ENCODE measurements around the gene CACNA1I. TPM values are rescaled to one million over a fixed set of nuclear protein-coding genes. Genes with fewer than 3 reads are reported as not detected.

Gene CACNA1I
- total and polyA plus RNA-seq, 12 donors, result under 0.01 to 0.06 (median 0.05) TPM; not detected in 6

- intact Hi-C loops (cut with DNase I), result no loop called here
- no peak for ATAC-seq
- DNase-seq, result no peak
- no peak overlapping the region for H3K27ac ChIP-seq
- H3K36me3 ChIP-seq, result no peaks in the 10 kb centered on the region
- no peak for TF ChIP-seq CTCF (IDR thresholded peaks at IDR 0.05)
- 88 to 90% methylated on average over 8 of the region's 8 CpGs for WGBS, 2 donors
- no peak overlapping the region for H3K4me3 ChIP-seq
- no peaks in the 10 kb centered on the region for H3K4me1 ChIP-seq
- no peaks in the 10 kb centered on the region for H3K9me3 ChIP-seq
- H3K27me3 ChIP-seq, result peaks cover 0 to 51% (median 24%) of the 10 kb centered on the region in 7 donors
Observed at GRCh38 chr22:39581303-39581702, 10.8 kb downstream of the CACNA1I start.

- Histone ChIP-seq H3K4me1 (no peaks in the 10 kb centered on the region), H3K27ac (no peak overlapping the region), H3K36me3 (no peaks in the 10 kb centered on the region), H3K4me3 (no peak overlapping the region), H3K9me3 (no peaks in the 10 kb centered on the region), H3K27me3 (peaks cover 0 to 34% (median 13%) of the 10 kb centered on the region in 7 donors)
- ATAC-seq (no peak), DNase-seq (no peak)
- intact Hi-C loops (cut with DNase I), result no loop called here
- no peak for TF ChIP-seq CTCF (IDR thresholded peaks at IDR 0.05)
- WGBS, 2 donors, result 51 to 65% methylated on average over 3 of the region's 3 CpGs
Observed at GRCh38 chr22:39583066-39583667, 12.6 kb downstream of the CACNA1I start.

GRCh38 chr22:39589875-39590274 lies 19.3 kb downstream of the CACNA1I start:
- WGBS, 2 donors, result 74 to 76% methylated on average over 11 of the region's 11 CpGs
- Histone ChIP-seq H3K4me1 (peaks cover 0 to 10% (median 0%) of the 10 kb centered on the region in 9 donors), H3K36me3 (no peaks in the 10 kb centered on the region), H3K9me3 (no peaks in the 10 kb centered on the region), H3K27ac (no peak overlapping the region), H3K4me3 (no peak overlapping the region), H3K27me3 (peaks cover 0 to 48% (median 19%) of the 10 kb centered on the region in 7 donors)
- intact Hi-C loops (cut with DNase I), result no loop called here
- ATAC-seq (no peak), DNase-seq (no peak)
- no peak for TF ChIP-seq CTCF (IDR thresholded peaks at IDR 0.05)

GRCh38 chr22:39592081-39593065 lies 21.8 kb downstream of the CACNA1I start:
- Histone ChIP-seq H3K27me3 (peaks cover 0 to 62% (median 27%) of the 10 kb centered on the region in 7 donors), H3K9me3 (no peaks in the 10 kb centered on the region), H3K36me3 (no peaks in the 10 kb centered on the region), H3K4me1 (peaks cover 0 to 10% (median 0%) of the 10 kb centered on the region in 9 donors), H3K4me3 (no peak overlapping the region), H3K27ac (no peak overlapping the region)
- intact Hi-C loops (cut with DNase I), result no loop called here
- peak in 6 of 8 donors; percentile 14 to 59 (median 39) for ATAC-seq
- TF ChIP-seq CTCF (IDR thresholded peaks at IDR 0.05), result no peak
- no peak for DNase-seq
- 53 to 54% methylated on average over 32 of the region's 32 CpGs for WGBS, 2 donors
